ENCODE measurements around the gene CAMKMT. TPM values are rescaled to one million over a fixed set of nuclear protein-coding genes. Genes with fewer than 3 reads are reported as not detected.

The CAMKMT gene
- total RNA-seq = 6.8 and 7.7 TPM in 2 replicates

DNA sequence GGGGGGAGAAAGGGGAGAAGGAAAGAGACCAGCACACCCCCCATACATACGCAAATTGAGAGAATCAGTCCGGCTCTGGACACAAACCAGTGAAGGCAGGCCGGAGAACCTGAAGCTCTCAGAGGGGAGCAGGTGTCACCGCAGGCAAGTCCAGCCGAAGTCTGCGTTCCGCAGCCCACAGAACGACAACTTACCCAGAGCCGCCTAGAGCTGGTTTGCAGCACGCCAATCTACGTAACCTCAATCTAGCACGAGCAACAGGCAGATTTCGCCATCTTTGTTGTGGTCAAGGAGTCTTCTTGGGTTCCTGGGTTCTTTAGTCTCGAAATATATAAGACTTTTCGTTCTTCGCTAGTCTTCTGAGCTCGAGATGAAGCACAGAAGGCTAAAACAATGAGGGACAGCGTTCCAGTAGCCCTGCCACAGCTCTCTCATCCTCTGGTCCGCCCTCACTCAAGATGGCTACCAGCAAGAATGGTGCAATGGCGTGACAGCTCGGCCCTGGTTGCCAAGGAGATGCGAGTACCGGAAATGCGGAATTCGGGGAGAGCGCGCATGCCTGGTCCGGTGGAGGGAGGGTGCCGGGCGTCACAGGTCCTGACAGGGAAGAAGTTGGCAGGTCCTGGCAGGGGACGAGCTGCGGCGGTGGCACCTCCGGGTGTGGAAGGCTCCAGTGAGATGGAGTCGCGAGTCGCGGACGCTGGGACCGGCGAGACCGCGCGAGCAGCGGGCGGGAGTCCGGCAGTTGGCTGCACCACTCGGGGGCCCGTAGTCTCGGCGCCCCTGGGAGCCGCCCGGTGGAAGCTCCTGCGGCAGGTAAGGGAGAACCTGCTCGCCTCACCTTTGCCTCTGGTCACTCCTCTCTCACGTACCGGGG is at the start of gene CAMKMT, which contains the start of gene PREPL:
Gene CAMKMT, plus strand, starts transcription at position 618 of the 877 bp plus-strand sequence.
Gene PREPL, minus strand, starts transcription at position 165 of the 877 bp plus-strand sequence. CDS start 15,152 bp downstream, outside the sequence.

Other genes with a start within 250 kb of the CAMKMT start
- 19.9 and 23.1 TPM in 2 replicates for gene PPM1B, start 193.1 kb upstream of the CAMKMT start, total RNA-seq
- 0.19 TPM in 1 of 2 replicates, not detected in the other for gene SLC3A1, start 86.5 kb upstream of the CAMKMT start, total RNA-seq
- gene PREPL, start 453 bp upstream of the CAMKMT start, total RNA-seq = 60.0 and 96.1 TPM in 2 replicates

Measured in regular cardiac myocyte (primary cell).